ENCODE measurements around the gene RBM23.
"Not testable (repeated sequence)": the region's sequence is repeated elsewhere in the genome, so short reads cannot be mapped to it uniquely, and the experiment has no call there.

RBM23 gene
- total RNA-seq, result 98.8 to 136 (median 124) reads per million in 9 experiments

DNA sequence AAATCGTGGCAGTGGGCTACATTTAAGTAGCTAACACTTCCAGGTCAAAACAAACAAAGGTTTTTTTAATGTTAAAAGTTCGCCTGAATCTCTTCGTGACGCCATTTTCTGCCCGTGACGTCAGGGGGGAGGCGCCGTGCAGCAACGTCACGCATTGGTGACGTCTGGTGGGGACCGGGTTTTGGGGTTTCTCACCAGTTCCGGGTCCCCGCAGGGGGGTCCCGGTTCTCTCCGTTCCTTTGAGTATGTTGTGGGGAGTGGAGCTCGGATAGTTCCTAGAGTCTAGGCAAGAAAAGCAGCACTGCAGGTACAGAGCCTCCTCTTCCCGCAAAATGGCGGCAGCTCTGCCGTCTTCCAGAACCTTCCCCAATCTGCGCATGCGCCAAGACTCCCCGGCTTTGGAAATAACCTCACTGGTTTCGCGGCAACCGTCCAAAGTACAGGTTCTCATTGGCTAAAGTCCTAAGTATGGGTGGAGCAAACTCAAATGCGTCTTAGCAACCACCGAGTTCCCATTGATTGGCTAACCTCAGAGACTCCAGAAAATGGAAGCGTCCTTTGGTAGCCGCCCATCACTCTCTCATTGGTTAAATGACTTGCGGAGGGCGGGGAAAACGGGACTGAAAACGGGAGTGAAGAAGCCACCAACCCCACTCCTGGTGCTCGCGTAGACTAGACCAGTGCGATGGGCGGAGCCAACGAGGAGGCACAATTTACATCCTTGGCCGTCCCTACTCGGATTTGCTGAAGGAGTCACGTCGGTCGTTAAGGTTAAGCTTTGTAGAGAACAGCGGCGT, at the start of gene RBM23:
Gene RBM23, minus strand, starts transcription at position 346 of the 797 bp plus-strand sequence.
- ATAC-seq (replicated peaks), result peak; percentile 88
- peaks cover 20 to 33% of the 10 kb centered on the region in 2 donors for H3K4me1 Mint-ChIP-seq (ENCODE audit: low read depth in 2 of 2)
- peaks cover 55% of the 10 kb centered on the region for H3K36me3 Mint-ChIP-seq (ENCODE audit: insufficient read depth)

GRCh38 chr14:22966783-22967269, 47.9 kb upstream of the RBM23 start:
- no peaks in the 10 kb centered on the region for H3K4me1 Mint-ChIP-seq (ENCODE audit: low read depth in 2 of 2)
- no peak overlapping the region for H3K27ac Mint-ChIP-seq
- H3K36me3 Mint-ChIP-seq (ENCODE audit: insufficient read depth), result peaks cover 3% of the 10 kb centered on the region
- no peak for ATAC-seq (replicated peaks)
- no peak overlapping the region for H3K4me3 Mint-ChIP-seq
- H3K27me3 Mint-ChIP-seq, result peaks cover 8 to 24% of the 10 kb centered on the region in 2 donors
- no peaks in the 10 kb centered on the region for H3K9me3 Mint-ChIP-seq
- no peak for DNase-seq

More for the DNA sequence above, at the start of gene RBM23:
- Mint-ChIP-seq H3K27ac (peak within 1 kb of the TSS; percentile 100), H3K4me3 (peak within 1 kb of the TSS; percentile 98 to 99), H3K9me3 (no peaks in the 10 kb centered on the region), H3K27me3 (no peaks in the 10 kb centered on the region)
- peak; percentile 99 to 100 (median 99) for DNase-seq

- DNase-seq; H3K4me3 Mint-ChIP-seq; H3K4me1 Mint-ChIP-seq (ENCODE audit: low read depth in 2 of 2); ATAC-seq (replicated peaks); H3K36me3 Mint-ChIP-seq (ENCODE audit: insufficient read depth); H3K27ac Mint-ChIP-seq; H3K9me3 Mint-ChIP-seq: not testable (repeated sequence)
- H3K27me3 Mint-ChIP-seq, result peaks cover 8 to 24% of the 10 kb centered on the region in 2 donors
Observed at GRCh38 chr14:22965916-22966782, 47.2 kb upstream of the RBM23 start.

- Mint-ChIP-seq H3K4me3 (no peak overlapping the region), H3K27me3 (peaks cover 0 to 5% of the 10 kb centered on the region in 2 donors), H3K9me3 (no peaks in the 10 kb centered on the region), H3K4me1 (ENCODE audit: low read depth in 2 of 2) (peaks cover 0 to 3% of the 10 kb centered on the region in 2 donors), H3K36me3 (ENCODE audit: insufficient read depth) (peaks cover 6% of the 10 kb centered on the region), H3K27ac (no peak overlapping the region)
- no peak for DNase-seq
- no peak for ATAC-seq (replicated peaks)
Observed at GRCh38 chr14:22962061-22962676, 43.2 kb upstream of the RBM23 start.

DNA sequence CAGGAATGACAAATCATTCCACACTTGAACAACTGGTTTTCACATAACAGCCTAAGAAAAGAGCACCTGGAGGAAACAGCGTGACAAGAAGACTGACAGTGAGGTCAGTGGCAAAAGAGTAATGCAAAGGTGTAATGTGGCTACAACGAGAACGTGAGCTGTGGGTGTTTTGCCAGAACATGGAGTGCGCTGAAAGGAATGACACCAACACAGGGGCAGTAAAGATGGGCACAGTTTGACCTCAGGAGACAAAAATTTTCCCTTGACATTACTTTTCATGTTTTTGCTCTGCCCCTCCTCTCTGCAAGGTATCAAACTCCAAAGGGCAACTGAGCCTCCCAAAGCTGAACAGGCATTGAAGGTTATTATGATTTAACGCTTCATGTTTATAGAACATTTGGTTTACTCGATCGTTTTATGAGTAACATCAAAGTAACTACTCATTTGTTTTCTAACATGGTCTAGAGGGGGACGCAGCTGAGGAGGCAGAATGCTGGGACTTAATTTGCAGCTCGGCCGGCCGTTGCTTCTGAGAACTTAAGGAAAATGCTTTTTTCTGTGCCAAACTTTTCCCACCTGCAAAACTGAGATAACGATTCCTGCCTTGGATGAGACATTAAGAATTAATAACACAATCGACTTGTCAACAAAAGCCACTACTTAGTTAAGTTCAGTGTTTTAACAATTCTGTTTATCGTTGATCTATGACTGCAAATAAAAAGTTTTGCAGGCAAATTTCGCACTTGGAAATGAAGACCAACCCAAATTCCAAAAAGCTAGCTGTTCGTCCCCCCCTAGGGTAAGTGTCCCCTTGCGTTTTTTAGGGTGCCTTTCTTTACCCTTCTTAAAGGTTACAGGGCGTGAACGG, 37.0 kb upstream of the RBM23 start:
- Mint-ChIP-seq H3K36me3 (ENCODE audit: insufficient read depth) (peaks cover 17% of the 10 kb centered on the region), H3K27me3 (no peaks in the 10 kb centered on the region), H3K4me1 (ENCODE audit: low read depth in 2 of 2) (peaks cover 12 to 13% of the 10 kb centered on the region in 2 donors), H3K27ac (peak overlapping the region; percentile 90 to 95), H3K4me3 (peak overlapping the region; percentile 90 to 92), H3K9me3 (no peaks in the 10 kb centered on the region)
- DNase-seq (no peak), ATAC-seq (replicated peaks) (no peak)

DNA sequence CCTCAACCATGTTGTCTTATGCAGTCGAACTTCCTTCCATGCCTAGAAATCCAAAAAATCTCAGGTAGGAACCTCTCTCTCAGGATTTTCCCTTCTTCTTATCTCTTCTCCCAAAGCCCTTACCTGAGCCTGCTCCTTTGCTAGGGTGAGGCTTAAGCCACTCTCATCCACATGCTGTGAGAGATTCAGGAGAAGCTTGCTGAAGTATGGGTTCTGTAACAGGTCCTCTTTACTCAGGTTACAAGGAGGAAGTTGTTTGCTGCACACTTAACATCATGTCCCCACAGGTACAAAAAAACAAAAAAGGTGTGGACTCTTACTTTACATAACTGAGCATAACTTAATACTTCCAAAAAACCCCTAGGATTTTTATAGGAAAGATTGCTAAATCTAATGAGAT, 33.5 kb upstream of the RBM23 start:
- H3K4me1 Mint-ChIP-seq (ENCODE audit: low read depth in 2 of 2), result peaks cover 10 to 13% of the 10 kb centered on the region in 2 donors
- peaks cover 27% of the 10 kb centered on the region for H3K36me3 Mint-ChIP-seq (ENCODE audit: insufficient read depth)
- no peaks in the 10 kb centered on the region for H3K27me3 Mint-ChIP-seq
- H3K27ac Mint-ChIP-seq, result no peak overlapping the region
- no peak for DNase-seq
- ATAC-seq (replicated peaks), result no peak
- no peaks in the 10 kb centered on the region for H3K9me3 Mint-ChIP-seq
- no peak overlapping the region for H3K4me3 Mint-ChIP-seq

DNA sequence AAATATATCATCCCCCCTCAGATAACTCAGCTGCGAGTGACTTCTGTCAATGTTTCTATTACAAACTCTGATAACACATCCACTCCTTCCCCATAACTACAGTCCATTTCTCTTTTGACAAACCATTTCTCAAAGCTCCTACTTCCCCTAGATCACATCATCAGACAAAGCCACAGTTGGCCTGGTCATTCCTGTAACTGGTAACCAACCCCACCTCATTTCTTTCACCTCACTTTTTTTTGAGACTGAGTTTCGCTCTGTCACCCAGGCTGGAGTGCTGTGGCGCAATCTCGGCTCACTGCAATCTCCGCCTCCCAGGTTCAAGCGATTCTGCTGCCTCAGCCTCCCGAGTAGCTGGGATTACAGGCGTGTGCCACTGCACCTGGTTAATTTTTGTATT, 32.8 kb upstream of the RBM23 start:
- not testable (repeated sequence) for H3K9me3 Mint-ChIP-seq; ATAC-seq (replicated peaks); DNase-seq; H3K4me3 Mint-ChIP-seq; H3K27me3 Mint-ChIP-seq
- peak overlapping the region in 1 of 2 donors; percentile 1 for H3K27ac Mint-ChIP-seq
- peaks cover 27% of the 10 kb centered on the region for H3K36me3 Mint-ChIP-seq (ENCODE audit: insufficient read depth)
- H3K4me1 Mint-ChIP-seq (ENCODE audit: low read depth in 2 of 2), result peaks cover 10 to 13% of the 10 kb centered on the region in 2 donors

DNA sequence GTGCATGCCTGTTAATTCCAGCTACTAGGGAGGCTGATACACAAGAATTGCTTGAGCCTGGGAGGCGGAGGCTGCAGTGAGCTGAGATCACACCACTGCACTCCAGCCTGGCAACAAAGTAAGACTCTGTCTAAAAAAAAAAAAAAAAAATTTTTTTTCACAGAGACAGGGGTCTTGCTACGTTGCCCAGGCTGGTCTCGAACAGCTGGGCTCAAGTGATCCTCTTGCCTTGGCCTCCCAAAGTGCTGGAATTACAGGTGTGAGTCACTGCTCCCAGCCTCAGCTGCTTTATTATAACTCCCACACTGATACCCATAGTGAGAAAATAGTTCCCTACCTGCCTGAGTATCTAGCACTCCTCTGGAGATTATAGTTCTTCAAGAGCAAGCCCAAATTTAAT, 26.7 kb upstream of the RBM23 start:
- H3K27ac Mint-ChIP-seq, result no peak overlapping the region
- ATAC-seq (replicated peaks), result no peak

GRCh38 chr14:22939684-22940083, 20.7 kb upstream of the RBM23 start:
- no peak for DNase-seq
- ATAC-seq (replicated peaks), result no peak
- H3K9me3 Mint-ChIP-seq, result no peaks in the 10 kb centered on the region
- H3K4me1 Mint-ChIP-seq (ENCODE audit: low read depth in 2 of 2), result no peaks in the 10 kb centered on the region
- peaks cover 6% of the 10 kb centered on the region for H3K36me3 Mint-ChIP-seq (ENCODE audit: insufficient read depth)
- no peak overlapping the region for H3K4me3 Mint-ChIP-seq
- H3K27ac Mint-ChIP-seq, result no peak overlapping the region
- no peaks in the 10 kb centered on the region for H3K27me3 Mint-ChIP-seq

More for the DNA sequence above, 26.7 kb upstream of the RBM23 start:
- Mint-ChIP-seq H3K36me3 (ENCODE audit: insufficient read depth) (peaks cover 13% of the 10 kb centered on the region), H3K4me3 (no peak overlapping the region), H3K9me3 (no peaks in the 10 kb centered on the region), H3K4me1 (ENCODE audit: low read depth in 2 of 2) (no peaks in the 10 kb centered on the region), H3K27me3 (no peaks in the 10 kb centered on the region)
- DNase-seq, result no peak

GRCh38 chr14:22935156-22935555, 16.2 kb upstream of the RBM23 start:
- Mint-ChIP-seq H3K4me3 (no peak overlapping the region), H3K27me3 (no peaks in the 10 kb centered on the region), H3K27ac (no peak overlapping the region), H3K4me1 (ENCODE audit: low read depth in 2 of 2) (no peaks in the 10 kb centered on the region), H3K36me3 (ENCODE audit: insufficient read depth) (peaks cover 6% of the 10 kb centered on the region), H3K9me3 (no peaks in the 10 kb centered on the region)
- no peak for DNase-seq
- ATAC-seq (replicated peaks), result no peak

DNA sequence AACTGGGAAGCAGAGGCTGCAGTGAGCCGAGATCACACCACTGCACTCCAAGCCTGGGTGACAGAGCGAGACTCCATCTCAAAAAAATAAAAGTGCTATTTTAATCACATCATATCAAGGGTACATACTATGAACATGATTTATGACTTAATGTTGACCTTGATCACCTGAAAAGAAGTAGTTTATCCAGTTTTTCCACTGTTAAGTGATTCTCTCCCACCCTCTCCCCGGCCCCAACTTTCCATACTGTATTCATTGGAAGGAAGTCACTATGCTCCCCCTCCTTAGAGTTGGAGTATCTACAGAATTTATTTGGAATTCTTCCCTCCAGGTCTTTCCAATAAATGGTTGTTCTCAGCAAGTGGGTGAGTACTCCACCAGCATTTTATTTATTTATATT, 13.2 kb upstream of the RBM23 start:
- no peak for DNase-seq
- Mint-ChIP-seq H3K27ac (no peak overlapping the region), H3K4me1 (ENCODE audit: low read depth in 2 of 2) (peaks cover 0 to 8% of the 10 kb centered on the region in 2 donors), H3K4me3 (no peak overlapping the region), H3K9me3 (no peaks in the 10 kb centered on the region), H3K27me3 (no peaks in the 10 kb centered on the region), H3K36me3 (ENCODE audit: insufficient read depth) (peaks cover 6% of the 10 kb centered on the region)
- no peak for ATAC-seq (replicated peaks)

DNA sequence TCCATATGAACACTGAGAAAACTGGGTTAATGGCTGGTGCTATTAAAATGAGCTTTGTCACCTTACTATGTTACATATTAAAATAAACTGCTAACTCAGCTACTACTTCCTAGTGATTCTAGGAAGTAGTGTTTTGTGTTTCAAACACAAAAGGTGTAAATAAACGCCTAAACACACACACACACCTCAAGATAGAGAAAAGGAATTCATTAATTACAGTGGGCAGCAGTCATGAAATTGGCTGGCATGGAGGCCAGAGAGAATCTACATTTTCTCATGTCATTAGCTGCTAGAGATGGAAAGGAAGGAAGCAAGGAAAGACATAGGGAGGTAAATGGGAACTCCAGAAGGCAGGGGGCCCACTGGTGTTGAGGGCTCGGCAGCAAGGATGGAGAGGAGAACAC, 11.0 kb upstream of the RBM23 start:
- H3K4me3 Mint-ChIP-seq, result no peak overlapping the region
- H3K4me1 Mint-ChIP-seq (ENCODE audit: low read depth in 2 of 2), result peaks cover 5 to 17% of the 10 kb centered on the region in 2 donors
- no peaks in the 10 kb centered on the region for H3K9me3 Mint-ChIP-seq
- no peaks in the 10 kb centered on the region for H3K27me3 Mint-ChIP-seq
- no peak overlapping the region for H3K27ac Mint-ChIP-seq
- DNase-seq, result no peak
- peak; percentile 11 for ATAC-seq (replicated peaks)
- peaks cover 11% of the 10 kb centered on the region for H3K36me3 Mint-ChIP-seq (ENCODE audit: insufficient read depth)

All from effector memory CD8-positive, alpha-beta T cell (primary cell).